Mesodermal cell (in vitro differentiated cells): ENCODE data around the gene ABCC1.

Experiments used
- H3K27ac ChIP-seq: 2 replicates; pipeline ENCODE4 v1.7.0; 2013; ENCODE audit warnings: mild to moderate bottlenecking, low read depth, low read length, moderate library complexity; ENCODE audit not compliant: severe bottlenecking
- H3K36me3 ChIP-seq: 2 replicates; pipeline ENCODE4 v1.7.1; 2013; ENCODE audit warnings: mild to moderate bottlenecking, low read length, moderate library complexity; ENCODE audit not compliant: control insufficient read depth, insufficient read depth
- H3K4me1 ChIP-seq: one replicate; pipeline ENCODE4 v1.7.1; 2013; ENCODE audit warnings: mild to moderate bottlenecking, low read length; ENCODE audit not compliant: insufficient read depth, control insufficient read depth, poor library complexity, severe bottlenecking
- H3K4me3 ChIP-seq: 2 replicates; pipeline ENCODE4 v1.7.0; 2013; ENCODE audit warnings: low read length, control low read depth, mild to moderate bottlenecking; ENCODE audit not compliant: insufficient read depth, poor library complexity, severe bottlenecking; ENCODE audit errors: extremely low read depth
- H3K9me3 ChIP-seq: 2 replicates; pipeline ENCODE4 v1.7.1; 2013; ENCODE audit warnings: mild to moderate bottlenecking, low read length, moderate library complexity; ENCODE audit not compliant: control insufficient read depth
- WGBS, 2 experiments: methylation state at CpG; one replicate each; pipeline ENCODE4 v1.1.5; 2013; ENCODE audit warnings: missing lambda C conversion rate in 2 of 2; ENCODE audit not compliant: insufficient coverage in 2 of 2; 5-methylcytosine and 5-hydroxymethylcytosine counted together

ABCC1 gene

DNA sequence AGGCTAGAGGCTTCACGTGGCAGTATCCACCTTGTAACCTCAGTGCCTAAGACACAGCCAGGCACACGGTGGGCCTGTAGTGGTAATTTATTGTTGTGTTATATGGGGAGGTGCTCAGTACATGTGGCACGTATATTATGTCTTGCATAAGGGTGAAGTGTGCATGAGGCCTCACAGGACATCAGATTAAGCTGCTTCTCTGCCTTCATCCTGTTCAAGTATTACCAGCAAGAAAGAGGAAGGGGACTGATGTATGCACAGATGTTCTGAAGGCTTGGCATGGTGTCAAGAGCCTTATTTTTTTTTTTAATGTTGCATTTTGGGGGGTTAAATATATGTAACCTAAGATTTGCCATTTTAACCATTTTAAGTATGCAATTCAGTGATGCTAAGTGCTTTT is 71.6 kb downstream of the ABCC1 start:
- WGBS, 2 experiments: 81 to 93% methylated on average over 2 to 3 of the region's 3 CpGs
- peaks cover 19% of the 10 kb centered on the region for H3K4me1 ChIP-seq
- no peak overlapping the region for H3K4me3 ChIP-seq
- no peak overlapping the region for H3K27ac ChIP-seq
- no peaks in the 10 kb centered on the region for H3K9me3 ChIP-seq
- H3K36me3 ChIP-seq: peaks cover 35% of the 10 kb centered on the region

DNA sequence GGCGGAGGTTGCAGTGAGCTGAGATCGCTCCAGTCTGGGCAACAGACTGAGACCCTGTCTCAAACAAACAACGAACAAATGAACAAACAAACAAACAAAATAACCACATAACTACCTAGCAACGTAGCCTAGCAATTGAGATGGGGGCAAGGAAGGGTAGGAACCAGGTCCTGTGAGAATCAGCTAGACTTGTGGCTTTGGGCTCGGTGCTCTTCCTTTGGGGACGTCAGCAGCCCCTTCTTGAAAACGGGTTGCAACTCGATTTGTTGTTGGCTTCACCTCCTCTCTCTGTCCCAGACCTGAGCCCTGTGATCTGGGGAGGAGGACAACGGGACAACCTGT is 72.2 kb downstream of the ABCC1 start:
- H3K4me3 ChIP-seq: no peak overlapping the region
- WGBS, 2 experiments: 74 to 100% methylated on average over 5 to 7 of the region's 9 CpGs
- peak overlapping the region; percentile 82 for H3K27ac ChIP-seq
- peaks cover 19% of the 10 kb centered on the region for H3K4me1 ChIP-seq
- H3K36me3 ChIP-seq: peaks cover 31% of the 10 kb centered on the region
- H3K9me3 ChIP-seq: no peaks in the 10 kb centered on the region

DNA sequence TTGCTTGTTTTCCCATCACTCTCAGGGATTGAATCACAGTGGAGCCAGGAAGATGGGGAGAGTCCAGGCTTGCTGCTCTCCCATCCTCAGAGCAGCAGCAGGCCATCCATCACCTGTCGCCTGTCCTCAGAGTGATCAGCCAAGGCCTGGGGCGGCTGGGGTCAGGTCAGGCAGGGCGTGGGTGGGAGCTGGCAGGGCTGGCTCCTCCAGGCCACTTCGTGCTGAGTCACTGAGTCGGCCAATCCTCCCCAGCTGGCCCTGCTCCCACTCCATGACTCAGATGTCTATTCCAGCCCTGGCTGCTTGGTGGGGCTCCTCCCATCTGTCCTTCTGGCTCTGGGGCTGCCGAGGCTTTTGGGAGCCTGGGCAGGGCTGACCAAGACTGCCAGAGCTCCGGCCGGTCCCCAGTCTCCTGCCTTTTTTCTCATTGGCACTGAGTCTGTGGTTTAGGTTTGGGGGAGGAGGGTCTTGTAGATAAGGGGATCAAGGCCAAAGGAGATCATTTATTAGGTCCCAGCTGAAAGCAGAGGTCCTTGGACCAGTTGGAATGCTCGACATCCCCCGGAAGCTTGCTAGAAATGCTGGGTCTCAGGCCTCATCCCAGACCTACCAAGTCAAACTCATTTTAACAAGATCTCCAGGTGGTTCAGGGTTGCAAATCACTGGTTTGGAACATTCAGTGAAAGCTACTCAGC is 72.7 kb downstream of the ABCC1 start:
- peaks cover 25% of the 10 kb centered on the region for H3K36me3 ChIP-seq
- H3K4me1 ChIP-seq: peaks cover 19% of the 10 kb centered on the region
- H3K4me3 ChIP-seq: no peak overlapping the region
- H3K27ac ChIP-seq: peak overlapping the region; percentile 83
- no peaks in the 10 kb centered on the region for H3K9me3 ChIP-seq
- 44 to 47% methylated on average over 4 to 5 of the region's 10 CpGs for WGBS, 2 experiments

DNA sequence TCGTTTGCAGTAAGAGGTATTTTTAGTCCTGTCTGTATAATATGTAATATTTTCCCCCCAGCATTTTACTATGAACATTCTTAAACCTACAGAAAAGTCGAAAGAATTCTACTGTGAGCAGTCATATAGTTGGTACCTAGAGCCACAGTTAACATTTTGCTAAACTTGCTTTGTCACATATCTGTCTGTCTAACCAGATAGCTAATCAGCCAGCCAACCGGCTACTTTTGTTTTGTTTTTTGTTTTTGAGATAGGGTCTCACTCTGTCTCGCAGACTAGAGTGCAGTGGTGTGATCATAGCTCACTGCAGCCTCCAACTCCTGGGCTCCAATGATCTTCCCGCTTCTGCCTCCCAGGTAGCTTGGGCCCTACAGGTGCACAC is 73.3 kb downstream of the ABCC1 start:
- Histone ChIP-seq H3K27ac (peak overlapping the region; percentile 83), H3K4me1 (peaks cover 19% of the 10 kb centered on the region), H3K36me3 (peaks cover 20% of the 10 kb centered on the region), H3K4me3 (no peak overlapping the region), H3K9me3 (no peaks in the 10 kb centered on the region)
- WGBS, 2 experiments: 86 to 94% methylated on average over 1 to 3 of the region's 5 CpGs

DNA sequence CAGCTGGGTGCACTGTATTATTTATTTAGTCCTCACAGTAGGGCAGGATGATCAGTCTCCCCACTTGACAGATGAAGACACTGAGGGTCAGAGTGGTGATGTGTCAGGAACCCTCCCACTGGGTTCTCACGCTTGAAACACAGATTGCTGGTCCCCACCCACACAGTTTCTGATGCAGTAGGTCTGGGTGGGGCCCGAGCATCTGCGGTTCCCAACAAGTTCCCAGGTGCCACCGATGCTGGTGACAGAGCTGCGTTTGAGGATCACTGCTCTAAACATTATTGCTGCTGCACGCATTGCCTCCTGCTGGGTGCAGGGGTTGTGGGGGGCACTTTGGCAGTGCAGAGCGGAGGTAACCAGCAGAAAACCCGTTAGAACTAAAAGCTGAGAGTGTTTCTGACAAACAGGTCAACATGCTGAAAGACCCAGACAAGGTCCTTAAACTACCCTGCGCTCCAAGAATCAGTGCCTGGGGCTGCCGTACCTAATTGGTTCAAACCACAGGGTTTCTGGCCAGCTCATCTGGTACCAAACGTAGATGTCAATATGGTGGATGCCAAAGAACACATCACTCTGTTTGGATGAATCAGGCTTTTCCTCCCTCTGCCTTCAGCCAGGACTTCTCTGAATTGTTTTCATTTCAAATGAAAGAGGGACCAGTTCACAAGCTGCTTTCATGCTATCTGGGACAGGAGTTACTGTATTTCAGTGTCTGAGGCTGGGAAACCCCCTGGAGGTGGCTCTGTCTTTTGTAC is 76.0 kb downstream of the ABCC1 start:
- peaks cover 19% of the 10 kb centered on the region for H3K4me1 ChIP-seq
- H3K27ac ChIP-seq: peak overlapping the region; percentile 6
- H3K4me3 ChIP-seq: no peak overlapping the region
- peaks cover 13% of the 10 kb centered on the region for H3K36me3 ChIP-seq
- 81 to 94% methylated on average over 9 to 10 of the region's 11 CpGs for WGBS, 2 experiments
- H3K9me3 ChIP-seq: no peaks in the 10 kb centered on the region

DNA sequence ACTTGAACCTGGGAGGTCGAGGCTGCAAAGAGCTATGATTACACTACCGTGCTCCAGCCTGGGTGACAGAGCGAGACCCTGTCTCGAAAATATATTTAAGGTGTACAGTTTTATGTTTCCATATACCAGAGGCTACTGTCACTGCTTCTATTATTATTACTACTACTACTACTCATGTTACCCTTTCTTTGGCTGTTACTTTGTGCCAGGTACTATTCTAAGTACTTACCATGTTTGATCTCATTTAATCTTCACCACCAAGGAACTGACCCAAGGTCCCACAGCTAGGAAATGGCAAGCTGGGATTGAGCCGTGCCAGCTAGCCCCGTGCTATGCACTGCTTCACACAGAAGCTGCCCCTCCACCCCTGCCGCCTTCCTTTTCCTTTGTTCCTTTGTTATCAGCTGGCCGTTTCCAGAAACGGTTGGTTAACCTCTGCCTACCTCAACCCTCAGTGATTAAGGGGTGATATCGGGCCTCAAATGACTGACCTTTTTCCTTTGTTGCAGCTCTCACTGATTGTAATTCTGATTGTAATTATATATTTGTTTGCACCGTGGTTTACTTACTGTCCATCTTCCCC is 78.4 kb downstream of the ABCC1 start:
- 80 to 93% methylated on average over 3 to 7 of the region's 11 CpGs for WGBS, 2 experiments
- Histone ChIP-seq H3K4me3 (no peak overlapping the region), H3K4me1 (peaks cover 4% of the 10 kb centered on the region), H3K9me3 (no peaks in the 10 kb centered on the region), H3K36me3 (peaks cover 19% of the 10 kb centered on the region), H3K27ac (no peak overlapping the region)

DNA sequence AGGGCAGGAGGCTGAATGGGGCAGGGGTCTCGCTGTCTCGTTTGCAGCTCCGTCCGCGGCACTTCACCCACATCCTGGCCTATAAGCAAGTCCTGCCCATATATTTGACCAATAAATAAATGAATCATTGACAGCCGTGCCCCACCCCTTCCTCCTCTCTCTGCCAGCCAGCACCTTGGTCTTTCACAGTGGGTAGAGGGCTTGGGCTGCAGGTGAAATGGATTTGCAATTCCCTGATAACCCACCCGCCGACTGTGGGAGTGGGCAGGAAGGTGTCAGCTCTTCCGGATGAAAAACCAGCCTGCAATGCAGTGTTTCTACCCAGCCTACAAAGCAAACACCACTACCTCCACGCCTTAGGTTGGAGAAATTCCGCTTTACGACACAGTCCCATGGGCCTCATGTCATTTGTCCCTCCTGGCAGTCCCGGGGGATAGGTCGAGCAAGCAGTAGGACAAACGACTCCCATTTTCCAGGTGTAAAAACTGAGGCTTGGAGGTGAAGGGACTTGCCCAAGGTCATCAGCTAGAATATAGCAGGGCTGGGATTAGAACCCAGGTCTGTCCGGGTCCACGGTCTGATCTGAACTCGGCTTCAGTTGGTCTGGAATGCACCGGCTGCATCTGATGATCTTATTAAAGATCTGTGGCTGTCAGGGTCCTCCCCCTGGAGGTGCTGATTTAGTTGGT is 79.0 kb downstream of the ABCC1 start:
- 92 to 93% methylated on average over 11 to 13 of the region's 19 CpGs for WGBS, 2 experiments
- H3K36me3 ChIP-seq: peaks cover 23% of the 10 kb centered on the region
- no peaks in the 10 kb centered on the region for H3K9me3 ChIP-seq
- H3K4me3 ChIP-seq: no peak overlapping the region
- no peak overlapping the region for H3K27ac ChIP-seq
- no peaks in the 10 kb centered on the region for H3K4me1 ChIP-seq

DNA sequence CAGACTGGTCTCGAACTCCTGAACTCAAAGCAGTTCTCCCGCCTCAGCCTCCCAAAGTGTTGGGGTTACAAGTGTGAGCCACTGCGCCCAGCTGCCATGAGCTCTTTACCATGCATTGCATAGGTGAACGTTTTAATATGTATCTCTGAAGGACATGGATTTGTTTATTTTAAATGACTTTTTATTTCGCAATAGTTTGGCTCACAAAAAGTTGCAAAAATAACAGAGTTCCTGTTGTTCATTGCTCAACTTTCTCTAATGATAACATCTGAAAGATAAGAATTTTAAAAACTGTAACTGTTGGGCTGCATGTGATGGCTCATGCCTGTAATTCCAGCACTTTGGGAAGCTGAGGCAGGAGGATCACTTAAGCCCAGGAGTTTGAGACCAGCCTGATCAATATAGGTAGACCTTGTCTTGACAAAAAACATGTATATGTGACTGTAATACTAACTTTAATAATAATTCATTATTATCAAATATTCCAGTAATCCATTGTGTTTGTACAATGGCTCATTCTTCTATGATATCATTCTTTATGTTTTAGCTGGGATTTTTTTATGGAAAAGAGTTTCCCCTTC is 80.1 kb downstream of the ABCC1 start:
- 93 to 95% methylated on average over 3 to 4 of the region's 5 CpGs for WGBS, 2 experiments
- Histone ChIP-seq H3K36me3 (peaks cover 31% of the 10 kb centered on the region), H3K4me3 (no peak overlapping the region), H3K9me3 (no peaks in the 10 kb centered on the region), H3K27ac (no peak overlapping the region), H3K4me1 (no peaks in the 10 kb centered on the region)

DNA sequence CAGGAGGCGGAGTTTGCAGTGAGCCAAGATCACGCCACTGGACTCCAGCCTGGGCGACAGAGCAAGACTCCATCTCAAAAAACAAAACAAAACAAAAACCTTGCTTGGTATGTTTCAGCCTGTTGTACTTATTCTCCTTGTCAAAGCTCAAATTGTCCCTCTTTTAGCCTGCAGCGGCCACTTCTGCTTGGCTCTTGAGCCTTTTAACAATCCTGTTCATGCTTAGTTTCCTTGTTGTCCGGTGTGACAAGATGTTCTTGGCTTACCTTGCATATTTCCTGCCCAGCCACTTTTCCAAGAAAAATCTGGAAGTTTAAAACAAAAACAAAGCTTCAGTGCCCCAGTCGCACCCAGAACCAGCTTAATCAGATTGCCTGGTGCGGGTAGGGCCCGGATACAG is 81.0 kb downstream of the ABCC1 start:
- no peaks in the 10 kb centered on the region for H3K4me1 ChIP-seq
- WGBS, 2 experiments: 94 to 97% methylated on average over 5 to 8 of the region's 8 CpGs
- no peaks in the 10 kb centered on the region for H3K9me3 ChIP-seq
- H3K36me3 ChIP-seq: peaks cover 36% of the 10 kb centered on the region
- H3K27ac ChIP-seq: no peak overlapping the region
- H3K4me3 ChIP-seq: no peak overlapping the region

DNA sequence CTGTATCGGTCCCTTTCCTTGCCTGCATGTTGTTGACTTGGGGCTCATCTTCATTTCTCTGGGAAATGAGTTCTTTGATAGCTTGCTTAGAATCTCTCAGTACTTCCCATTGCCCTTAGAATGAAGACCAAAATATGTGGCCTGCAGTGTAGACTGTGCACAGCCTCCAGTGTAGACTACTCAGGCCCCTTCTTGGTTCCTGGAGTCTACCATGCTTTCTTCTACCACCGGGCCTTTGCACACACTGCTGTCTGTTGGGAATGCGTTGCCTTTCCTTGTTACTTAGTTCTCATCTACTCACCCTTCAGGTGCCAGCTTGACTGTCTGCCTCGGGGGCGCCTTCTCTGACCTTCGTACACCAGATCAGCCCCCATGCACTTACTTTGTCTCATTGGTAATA is 82.0 kb downstream of the ABCC1 start:
- H3K36me3 ChIP-seq: peaks cover 46% of the 10 kb centered on the region
- H3K9me3 ChIP-seq: no peaks in the 10 kb centered on the region
- WGBS, 2 experiments: 91 to 100% methylated on average over 4 to 6 of the region's 6 CpGs
- H3K4me3 ChIP-seq: no peak overlapping the region
- H3K4me1 ChIP-seq: no peaks in the 10 kb centered on the region
- H3K27ac ChIP-seq: no peak overlapping the region
